ENCODE measurements around the gene SAMD4A.
"Not testable (repeated sequence)": the region's sequence is repeated elsewhere in the genome, so short reads cannot be mapped to it uniquely, and the experiment has no call there.

Gene SAMD4A

DNA sequence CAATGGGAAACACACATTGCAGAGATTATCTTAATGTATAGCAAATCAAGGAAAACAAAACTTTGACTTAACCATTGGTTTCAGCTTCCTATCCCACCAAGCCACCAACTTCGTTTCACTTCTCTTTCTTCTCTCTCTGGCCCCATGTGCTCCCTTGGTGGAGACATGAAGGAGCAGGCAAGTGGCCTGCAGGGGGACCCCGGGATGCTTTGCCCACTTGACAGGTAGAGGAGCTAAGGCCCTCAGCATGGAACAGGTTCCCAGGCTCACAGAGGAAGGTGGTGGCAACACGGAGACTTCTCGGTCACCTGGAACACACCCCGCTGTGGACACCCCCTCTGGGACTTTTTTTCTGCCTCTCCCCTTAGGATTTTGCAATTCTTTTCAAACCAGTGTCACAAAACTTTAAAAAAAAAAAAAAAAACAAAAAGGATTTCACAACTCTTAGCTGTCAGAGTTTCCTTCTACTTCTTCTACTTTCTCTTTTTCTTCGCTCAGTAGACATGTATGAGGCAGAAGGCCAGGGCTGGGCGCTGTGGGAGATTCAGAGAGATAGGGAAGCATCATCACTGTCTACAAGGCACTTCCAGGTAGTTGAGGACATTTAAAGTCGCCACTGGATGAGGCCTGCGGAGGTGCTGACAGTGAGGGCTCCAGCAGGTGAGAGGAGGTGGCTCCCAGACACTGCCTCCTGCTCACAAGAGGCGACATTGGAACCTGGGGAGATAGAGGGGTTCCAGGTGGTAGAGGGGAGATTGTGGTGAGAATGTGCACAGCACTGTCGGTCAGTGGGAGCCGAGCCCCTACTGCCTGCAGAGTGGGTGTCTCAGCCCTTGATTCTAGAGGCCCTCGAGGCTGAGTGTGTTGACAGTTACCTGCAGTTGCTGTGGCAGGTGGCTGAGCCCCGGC is 216.1 kb downstream of the SAMD4A start:
- DNase-seq (ENCODE audit: low read depth, low spot score), result no peak

DNA sequence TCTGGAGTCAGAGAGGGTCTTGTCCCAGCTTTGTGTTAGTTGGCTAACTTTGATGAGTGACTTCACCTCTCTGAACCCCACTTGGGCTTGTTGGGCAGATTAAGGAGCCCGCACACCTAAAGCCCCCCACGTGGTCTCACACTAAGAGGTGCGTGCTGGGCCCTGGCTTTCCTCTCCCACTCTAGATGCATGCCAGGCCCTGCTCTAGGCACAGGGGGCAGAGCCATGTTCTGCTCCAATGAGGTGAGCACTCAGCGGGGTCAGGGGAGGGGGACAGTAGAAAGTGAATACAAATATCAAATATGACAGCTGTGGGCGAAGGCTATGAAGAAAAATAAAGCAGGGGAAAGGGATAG is 216.7 kb downstream of the SAMD4A start:
- no peak for DNase-seq (ENCODE audit: low read depth, low spot score)

DNA sequence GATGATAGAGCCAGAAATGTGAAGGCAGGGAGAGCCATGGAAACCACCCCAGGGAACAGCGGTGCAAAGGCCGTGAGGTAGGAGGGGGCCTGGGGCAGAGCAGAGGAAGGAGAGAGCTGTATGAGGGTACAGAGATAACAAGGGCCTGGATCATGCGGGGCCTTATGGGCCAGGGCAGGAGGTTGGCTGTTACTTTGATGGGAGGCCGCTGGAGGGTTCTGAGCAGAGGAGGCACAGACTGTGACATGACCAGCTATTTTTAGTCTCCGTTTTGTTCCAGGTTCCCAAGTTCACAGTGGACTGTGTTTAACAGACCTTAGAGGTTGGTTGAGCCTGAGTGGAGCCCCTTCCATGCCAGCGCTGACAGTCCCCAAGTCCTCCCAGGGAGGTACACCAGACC is 217.1 kb downstream of the SAMD4A start:
- DNase-seq (ENCODE audit: low read depth, low spot score), result no peak

DNA sequence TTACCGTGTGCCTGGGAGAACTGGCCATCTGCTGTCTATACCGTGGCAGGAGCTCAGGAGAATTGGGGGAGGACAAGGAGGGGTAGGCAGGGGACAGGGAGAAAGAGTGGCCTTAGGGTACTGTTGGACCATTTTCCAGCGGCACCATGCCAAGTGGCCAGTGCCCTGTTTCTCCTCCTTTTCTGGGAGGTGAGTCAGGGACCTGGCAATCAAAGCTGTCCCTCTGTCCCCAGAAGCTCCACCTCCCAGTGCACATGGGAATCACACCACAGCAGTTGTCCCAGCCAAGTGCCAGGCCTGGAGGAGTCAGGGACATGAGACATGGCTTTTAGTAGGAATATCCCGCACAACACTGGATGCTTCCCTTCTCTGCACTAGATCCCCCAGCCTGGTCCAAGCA is 217.7 kb downstream of the SAMD4A start:
- no peak for DNase-seq (ENCODE audit: low read depth, low spot score)

DNA sequence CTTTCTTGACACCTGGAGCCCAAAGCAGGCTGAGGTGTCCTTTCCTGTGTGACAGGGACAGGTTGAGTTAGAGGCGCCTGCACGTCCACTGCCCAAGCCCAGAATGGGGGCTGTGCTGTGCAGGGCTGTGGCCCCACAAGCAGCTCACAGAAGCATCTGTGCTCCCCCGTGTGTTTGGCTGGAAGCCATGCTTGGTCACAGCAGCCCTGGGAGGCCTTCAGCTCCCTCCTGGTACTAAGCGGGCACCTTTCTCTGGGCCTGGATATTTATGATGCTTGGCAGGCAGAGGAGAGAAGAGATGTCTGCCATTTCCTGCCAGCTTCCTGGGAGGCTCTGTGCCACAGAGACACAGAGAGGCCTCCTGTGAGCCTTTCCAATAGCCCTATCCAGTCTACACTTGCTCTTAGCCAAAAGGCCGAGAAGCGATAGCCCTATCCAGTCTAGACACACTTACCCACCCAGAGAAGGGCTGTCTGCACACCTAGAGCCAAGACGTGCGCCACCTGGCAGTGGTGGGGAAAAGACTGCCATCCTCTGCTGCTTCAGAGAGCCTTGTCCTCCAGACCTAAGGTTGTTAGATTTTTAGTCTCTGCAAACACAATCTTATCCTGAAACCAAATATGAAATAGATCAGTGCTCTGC is 218.3 kb downstream of the SAMD4A start:
- DNase-seq (ENCODE audit: low read depth, low spot score), result no peak

DNA sequence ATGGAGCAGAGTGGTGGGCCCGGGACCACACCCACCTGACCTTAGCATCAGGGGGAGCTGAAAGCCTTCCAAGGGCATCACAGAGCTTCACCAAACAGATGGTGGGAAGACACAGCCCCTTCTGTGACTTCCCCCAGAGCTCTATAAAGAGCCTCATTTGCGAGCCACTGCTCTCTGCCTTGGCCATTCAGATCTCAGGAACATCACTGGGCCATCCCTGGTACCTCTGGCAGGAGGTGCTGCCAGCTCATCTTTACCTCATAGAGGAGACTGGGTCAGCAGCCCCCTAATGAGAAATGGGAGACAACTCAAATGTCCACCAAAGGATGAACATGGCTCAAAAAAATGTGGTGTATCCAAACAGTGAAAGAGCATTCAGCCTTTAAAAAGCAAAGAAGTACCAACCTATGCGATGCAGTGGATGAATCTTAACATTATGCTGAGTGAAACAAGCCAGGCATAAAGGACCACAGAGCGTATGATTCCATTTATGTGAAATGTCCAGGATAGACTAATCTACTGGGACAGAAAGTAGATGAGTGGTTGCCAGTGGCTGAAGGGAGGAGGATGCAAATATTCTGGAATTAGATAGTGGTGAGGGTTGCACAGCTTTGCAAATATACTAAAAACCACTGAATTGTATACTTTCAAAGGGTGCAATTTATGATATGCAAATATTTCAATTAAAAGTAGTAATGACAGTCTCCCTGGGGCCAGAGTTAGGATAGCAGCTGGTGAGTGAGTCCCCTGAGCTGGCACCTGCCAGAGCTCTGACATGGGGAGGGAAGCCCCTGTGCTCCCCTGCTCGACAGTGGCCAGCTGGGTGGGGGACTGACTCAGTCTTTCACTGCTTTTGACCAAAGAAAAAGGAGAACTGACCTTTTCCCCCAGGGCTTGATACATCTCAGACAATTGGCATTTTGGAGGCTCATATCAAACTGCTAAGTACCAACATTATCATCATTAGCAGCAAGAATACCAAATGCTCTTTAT is 219.1 kb downstream of the SAMD4A start:
- no peak for DNase-seq (ENCODE audit: low read depth, low spot score)

DNA sequence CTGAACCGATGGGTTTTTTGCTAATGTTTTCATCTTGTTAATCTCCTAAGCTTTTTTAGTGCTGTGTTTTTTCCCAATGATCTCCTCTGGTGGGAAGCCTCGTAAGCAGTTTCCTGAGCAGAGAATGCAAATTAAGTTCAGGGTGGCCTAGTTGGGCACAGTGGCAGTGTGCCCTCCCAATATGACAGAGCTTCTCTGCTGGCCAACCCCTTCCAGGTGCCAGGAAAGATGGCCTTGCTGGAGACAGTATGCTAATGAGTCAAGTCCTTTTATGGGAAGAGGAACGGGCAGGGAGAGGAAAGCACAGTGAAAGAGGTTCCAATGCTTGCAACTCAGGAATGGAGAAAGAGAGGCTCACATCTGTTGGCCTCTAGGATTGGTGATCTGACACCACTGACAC is 219.9 kb downstream of the SAMD4A start:
- no peak for DNase-seq (ENCODE audit: low read depth, low spot score)

DNA sequence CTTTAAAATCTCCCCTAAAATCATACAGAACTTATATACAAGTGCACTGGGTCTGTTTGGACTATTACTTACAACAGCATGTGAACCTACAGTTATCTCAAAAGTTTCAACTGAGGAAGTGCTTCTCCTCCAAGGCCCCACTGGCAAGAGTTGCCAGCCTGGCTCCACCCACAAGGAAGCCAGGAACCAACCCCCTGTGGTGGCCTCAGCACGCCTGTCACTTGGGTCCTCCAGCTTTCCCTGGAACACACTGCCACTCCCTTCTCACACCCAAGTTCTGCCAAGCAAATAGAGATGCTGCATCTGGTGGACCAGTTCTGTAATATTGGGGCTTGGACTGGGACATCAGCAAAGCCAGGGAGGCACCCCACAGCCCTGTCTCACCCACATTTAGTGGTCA is 220.3 kb downstream of the SAMD4A start:
- no peak for DNase-seq (ENCODE audit: low read depth, low spot score)

DNA sequence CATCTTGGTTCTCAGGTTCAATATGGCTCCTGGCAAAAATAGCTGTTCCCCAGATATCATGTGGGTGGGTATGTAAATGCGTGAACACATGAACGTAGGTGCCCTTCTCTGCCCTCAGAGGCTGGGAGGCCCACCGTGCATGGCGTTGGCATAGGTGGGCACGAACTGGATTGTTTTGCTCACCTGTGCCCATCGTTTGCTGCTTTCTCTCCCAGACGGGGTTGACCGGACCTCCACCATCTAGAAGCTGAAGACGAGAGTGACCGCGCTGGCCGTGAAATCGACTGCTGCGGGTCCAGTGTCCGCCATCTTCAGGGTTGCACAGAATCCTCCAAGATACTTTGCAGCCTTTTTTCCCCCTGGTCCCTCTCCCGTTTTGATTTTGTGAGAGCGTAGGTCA is 221.8 kb downstream of the SAMD4A start:
- no peak for DNase-seq (ENCODE audit: low read depth, low spot score)

DNA sequence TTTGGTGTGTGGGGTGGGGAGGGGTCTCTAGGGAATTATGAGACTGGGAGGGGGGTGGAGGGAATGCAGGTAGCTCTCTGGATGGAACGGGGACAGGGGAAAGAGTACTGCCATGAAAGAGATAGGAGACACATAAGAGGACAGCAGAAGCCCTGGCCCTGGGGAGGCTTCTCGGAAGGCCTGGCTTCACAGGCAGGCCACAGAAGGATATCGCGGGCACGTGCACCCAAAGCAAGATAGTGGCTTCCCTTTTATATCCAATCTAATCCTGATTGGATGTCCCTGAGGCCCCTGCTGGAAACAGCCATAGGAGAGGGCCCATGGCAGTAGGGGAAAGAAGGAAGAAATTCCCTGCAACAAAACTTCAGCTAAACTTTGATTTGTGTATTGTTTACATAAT is 222.2 kb downstream of the SAMD4A start:
- DNase-seq (ENCODE audit: low read depth, low spot score), result no peak

DNA sequence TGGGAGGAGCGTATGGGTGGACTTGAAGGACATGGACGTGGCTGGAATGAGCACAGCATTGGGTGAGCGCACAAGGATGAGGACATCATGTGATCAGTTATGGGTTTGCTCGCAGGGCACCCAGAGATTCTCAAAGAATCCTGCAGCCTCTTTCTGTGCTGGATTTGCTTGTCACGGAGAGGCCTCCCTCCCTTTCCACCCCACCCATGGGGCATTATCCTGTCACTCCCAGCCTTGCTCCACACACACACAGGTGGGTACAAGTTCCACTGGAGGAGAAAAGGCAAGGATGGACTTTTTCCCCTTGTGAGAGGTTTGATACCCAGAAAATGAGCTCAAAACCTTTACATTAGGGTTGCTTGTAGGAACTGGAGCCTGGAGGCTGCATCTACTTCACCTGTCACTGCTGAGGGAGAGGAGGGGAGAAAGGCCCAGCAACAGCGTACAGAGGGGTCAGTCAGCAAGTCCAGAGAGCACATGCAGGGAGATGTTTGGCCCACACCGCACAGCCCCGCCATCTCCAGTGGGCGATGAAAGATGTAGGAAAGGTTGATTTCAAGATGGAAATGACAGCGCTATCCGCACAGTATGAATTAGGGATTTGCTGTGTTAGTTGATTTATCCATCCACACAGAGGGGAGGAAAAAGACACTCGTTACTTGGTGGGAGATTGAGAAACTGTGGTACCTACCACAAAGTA is 223.0 kb downstream of the SAMD4A start:
- DNase-seq (ENCODE audit: low read depth, low spot score), result no peak

DNA sequence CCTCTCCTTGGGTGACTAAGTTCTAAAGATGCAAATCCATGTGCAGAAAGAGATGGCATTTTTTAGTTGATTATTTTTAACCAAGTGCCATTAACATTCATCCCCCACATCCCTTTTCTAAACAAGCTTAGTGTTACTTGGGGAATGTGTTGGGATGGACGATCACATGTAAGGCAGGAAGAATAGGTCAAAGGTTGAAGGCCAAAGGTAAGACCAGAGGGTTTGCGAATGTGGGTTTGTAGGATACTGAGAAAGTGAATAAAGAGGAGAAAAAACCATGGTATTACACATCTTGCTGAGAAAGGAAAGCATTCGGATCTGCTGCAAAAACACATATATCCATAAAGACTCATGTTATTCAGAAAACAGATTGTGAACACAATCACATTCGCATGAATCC is 224.1 kb downstream of the SAMD4A start:
- DNase-seq (ENCODE audit: low read depth, low spot score), result no peak

DNA sequence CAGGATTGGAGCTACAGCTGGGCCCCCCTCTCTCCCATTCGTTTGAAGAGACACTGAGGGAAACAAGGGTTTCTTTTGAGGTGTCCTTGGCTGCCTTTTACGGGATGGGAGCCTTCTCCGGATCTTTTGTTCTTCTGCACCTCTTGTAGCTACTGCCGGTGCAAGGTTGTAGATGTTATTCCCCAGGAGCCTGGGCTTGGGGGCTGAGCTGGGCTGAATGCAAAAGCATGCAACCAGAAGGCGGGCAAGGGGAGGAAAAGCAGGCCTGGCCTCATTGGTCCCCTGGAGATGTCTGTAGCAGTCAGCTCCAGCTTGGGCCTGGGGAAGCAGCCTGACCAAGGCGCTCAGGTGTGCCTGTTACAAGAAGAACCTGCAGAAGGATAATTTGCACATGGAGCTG is 225.4 kb downstream of the SAMD4A start:
- DNase-seq (ENCODE audit: low read depth, low spot score), result no peak

DNA sequence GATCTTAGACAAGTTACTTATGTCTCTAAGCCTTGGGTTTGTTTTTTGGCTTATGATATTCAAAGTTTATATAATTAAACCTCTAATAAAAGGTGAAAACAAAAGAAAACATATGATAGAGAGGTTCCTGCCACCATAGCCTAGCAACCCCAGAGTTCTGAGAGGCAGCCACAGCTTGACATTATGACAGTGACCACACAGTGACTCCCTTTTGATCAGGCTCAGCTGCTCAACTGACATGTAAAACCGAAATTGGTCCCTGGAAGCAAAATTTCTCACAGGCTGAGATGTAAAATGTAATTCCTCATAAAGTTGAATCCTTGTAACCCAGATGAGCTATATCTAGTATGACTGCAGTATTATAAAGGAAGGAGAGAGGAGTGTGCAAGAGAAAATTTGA is 227.2 kb downstream of the SAMD4A start:
- no peak for DNase-seq (ENCODE audit: low read depth, low spot score)

DNA sequence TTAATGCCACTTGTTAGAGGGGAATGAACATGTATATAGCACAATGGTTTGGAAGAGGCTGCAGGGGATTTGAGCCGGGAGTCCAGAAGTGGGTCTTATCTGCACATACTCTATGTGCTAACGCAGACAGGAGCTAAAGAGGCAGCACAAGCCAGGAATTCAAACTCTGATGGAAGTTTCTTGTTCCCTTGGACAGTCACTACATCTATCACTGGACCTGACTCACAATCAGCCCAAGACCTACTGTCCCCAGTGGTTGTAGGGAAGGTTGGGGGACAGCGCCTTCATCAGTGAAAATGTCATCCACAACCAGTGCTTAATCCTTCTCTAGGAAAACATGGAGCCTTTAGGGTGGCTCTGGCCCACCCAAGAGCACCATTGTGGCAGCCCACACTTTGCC is 227.9 kb downstream of the SAMD4A start:
- no peak for DNase-seq (ENCODE audit: low read depth, low spot score)

DNA sequence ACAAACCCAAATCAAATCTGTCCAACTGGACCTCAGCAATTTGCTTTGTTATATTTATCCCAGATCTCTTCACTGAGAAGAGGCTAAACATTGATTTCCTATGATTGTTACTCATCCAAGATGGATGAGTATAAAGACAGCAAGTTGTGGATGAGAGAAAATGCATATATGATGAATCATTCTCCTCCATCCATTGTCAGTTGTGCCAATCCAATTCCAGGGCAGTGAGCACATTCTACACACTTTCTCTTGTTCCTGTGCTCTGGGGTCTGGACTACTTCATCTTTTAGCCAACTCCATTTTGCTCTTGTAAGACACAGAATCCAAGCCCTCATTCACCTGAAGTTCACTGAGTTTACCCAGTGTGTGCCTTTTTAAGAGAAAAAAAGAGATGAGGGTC is 230.0 kb downstream of the SAMD4A start:
- no peak for DNase-seq (ENCODE audit: low read depth, low spot score)

DNA sequence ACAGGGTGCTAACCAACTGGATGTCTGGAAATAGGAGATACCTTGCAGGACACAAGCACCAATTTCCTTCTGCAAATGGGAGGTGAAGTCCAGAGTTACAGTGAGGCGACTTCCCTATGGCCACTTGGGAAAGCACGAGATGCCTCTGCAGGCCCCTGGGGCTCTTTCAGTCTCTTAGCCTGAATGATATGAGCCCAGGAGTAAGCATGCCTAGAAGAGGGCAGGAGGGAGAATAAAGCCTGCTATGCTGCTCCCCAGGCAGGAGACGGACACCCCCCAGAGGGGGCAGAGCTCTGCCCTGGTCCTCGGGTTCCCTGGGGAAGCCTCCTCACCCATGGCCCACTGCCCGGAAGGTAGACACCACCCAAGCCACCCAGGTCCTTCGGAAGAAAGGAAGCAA is 230.6 kb downstream of the SAMD4A start:
- DNase-seq (ENCODE audit: low read depth, low spot score), result no peak

DNA sequence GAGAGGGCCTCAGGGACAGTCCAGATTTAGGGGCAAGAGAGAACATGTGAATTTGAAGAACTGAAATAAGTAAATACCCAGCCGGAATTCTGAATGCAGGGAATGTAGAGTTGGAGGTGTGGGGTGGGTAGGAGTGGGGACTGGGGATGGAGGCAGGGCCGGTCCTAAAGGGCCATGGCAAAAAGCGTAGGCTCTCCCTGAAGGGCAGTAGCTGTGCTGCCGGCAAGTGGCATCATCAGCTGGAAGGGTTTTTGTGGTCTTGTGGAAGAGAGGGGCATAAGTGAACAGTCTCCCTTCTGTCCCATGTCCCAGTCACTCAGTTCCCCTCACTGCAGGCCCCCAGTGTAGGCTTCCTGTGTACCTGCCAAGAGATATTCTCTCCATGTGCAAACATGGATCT is 231.1 kb downstream of the SAMD4A start:
- DNase-seq (ENCODE audit: low read depth, low spot score), result no peak

DNA sequence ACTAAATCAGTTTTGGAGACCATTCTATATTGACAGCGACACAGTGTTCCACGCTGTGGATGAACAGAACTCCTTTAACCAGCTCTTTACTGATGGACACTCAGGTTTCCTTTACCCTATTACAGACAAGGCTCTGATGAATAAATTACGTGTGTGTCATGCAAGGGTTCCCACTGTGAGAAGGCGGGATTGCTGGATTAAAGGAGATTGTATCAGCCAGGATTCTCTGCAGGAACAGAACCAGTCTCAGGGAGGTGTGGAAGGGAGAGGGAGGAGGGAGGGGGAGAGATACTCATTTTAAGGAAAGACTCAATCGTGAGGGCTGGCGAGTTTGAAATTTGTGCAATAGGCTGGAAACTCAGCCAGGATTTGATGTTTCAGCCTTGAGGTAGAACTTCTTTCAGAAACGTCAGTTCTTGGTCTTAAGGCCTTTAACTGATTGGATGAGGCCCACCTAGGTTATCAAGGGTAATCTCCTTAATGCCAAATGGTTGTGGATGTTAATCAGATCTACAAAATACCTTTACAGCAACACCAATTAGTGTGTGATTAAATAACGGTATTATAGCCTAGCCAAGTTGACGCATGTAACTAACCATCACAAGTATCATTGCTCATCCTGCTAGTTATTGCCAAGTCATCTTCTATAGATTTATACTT is 231.7 kb downstream of the SAMD4A start:
- no peak for DNase-seq (ENCODE audit: low read depth, low spot score)

DNA sequence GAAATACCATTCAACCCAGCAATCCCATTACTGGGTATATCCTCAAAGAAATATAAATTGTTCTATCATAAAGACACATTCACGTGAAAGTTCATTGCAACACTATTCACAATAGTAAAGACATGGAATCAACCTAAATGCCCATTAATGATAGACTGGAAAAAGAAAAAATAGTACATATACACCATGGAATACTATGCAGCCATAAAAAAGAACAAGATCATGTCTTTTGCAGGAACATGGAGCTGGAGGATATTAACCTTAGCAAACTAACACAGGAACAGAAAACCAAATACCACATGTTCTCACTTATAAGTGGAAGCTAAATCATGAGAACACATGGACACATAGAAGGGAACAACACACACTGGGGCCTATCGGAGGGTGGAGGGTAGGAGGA is 234.6 kb downstream of the SAMD4A start:
- DNase-seq (ENCODE audit: low read depth, low spot score), result not testable (repeated sequence)

DNA sequence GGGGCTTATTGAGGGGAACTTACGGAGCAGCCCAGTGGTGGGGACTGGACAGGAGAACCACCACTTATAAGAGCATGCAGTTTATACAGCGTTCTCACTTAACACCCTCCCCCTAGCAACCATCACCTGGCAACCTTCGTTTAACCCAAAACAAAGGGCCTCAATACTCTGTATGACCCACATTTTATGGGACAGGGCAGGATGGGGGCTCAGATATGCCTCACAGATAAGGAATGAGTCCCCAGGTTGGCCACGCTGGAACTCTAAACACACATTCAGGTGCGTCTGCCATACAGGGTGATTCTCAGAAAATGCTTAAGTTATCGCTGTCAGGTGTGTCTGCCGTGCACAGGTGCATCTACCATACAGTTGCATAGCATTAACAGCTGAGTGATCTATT is 236.5 kb downstream of the SAMD4A start:
- DNase-seq (ENCODE audit: low read depth, low spot score), result no peak

Measured in activated naive CD8-positive, alpha-beta T cell treated with anti-CD3 and anti-CD28 coated beads, Interleukin-2, amount 50 U/mL, for 16 hours (primary cell).